CD4-positive, alpha-beta T cell treated with Interleukin-10 for 1 hour (primary cell): ENCODE data around the gene MSH5.
"Not testable (repeated sequence)": the region's sequence is repeated elsewhere in the genome, so short reads cannot be mapped to it uniquely, and the experiment has no call there.

Experiments
- DNase-seq: peaks from one replicate; pipeline ENCODE4 v3.0.0-alpha.2; 2020

Gene MSH5

GRCh38 chr6:31781244-31782125 lies 41.7 kb downstream of the MSH5 start:
- DNase-seq = no peak

GRCh38 chr6:31782126-31782855 lies 42.5 kb downstream of the MSH5 start:
- DNase-seq = no peak

- no peak for DNase-seq
Measured at GRCh38 chr6:31784098-31784925, 44.5 kb downstream of the MSH5 start.

- DNase-seq = no peak
Measured at GRCh38 chr6:31785475-31785874, 45.7 kb downstream of the MSH5 start.

- DNase-seq = peak; percentile 50
Measured at GRCh38 chr6:31791324-31792089, 51.7 kb downstream of the MSH5 start.

- no peak for DNase-seq
Measured at GRCh38 chr6:31792090-31792374, 52.2 kb downstream of the MSH5 start.

DNA sequence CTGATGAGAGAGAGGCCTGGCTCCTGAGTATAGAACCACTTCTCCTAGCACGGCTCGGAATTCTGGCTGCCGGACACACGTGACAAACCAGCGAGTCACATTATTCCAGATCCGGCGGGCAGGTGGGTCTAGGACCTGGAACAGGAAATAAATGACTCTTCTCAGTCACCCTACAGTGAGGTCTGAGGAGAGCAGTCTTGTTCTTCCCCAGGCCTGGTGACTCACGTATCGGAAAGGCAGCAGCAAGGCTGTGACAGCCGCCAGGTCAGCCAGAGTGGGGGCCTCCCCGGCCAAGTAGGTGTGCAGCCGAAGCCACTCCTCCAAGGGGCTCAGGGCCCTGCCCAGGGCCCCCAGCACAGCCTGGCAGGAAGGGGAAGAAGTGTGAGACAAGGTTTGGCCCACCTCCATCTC lies 53.0 kb downstream of the MSH5 start:
- DNase-seq = no peak

GRCh38 chr6:31793927-31794245 lies 54.1 kb downstream of the MSH5 start:
- not testable (repeated sequence) for DNase-seq

DNA sequence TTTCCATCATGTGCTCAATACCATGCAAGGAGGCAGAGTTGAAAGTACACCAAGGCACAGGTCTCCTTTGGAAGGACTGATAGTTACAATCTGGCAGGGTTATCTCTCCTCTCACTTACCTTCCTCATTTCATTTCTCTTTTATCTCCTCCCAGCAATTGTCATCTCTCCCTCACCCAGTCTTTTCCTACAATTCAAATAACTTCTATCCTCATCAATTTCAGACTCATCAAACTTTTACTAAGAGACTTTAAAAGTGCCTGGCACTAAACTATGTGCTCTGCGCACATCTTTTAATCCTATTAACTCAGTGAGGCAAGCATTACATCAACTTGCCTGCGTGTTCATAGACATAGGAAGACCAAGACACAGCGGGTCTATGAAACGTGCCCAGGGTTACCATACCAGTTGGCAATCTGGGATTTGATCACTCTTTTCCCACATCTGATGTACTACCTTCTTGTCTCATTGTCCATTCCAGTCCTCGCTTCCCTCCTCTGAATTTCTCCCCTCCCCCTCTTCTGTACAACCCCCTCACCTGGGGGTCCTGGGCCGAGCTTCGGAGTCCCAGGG lies 54.6 kb downstream of the MSH5 start:
- DNase-seq = no peak

GRCh38 chr6:31794866-31795615 lies 55.2 kb downstream of the MSH5 start:
- DNase-seq = no peak

DNA sequence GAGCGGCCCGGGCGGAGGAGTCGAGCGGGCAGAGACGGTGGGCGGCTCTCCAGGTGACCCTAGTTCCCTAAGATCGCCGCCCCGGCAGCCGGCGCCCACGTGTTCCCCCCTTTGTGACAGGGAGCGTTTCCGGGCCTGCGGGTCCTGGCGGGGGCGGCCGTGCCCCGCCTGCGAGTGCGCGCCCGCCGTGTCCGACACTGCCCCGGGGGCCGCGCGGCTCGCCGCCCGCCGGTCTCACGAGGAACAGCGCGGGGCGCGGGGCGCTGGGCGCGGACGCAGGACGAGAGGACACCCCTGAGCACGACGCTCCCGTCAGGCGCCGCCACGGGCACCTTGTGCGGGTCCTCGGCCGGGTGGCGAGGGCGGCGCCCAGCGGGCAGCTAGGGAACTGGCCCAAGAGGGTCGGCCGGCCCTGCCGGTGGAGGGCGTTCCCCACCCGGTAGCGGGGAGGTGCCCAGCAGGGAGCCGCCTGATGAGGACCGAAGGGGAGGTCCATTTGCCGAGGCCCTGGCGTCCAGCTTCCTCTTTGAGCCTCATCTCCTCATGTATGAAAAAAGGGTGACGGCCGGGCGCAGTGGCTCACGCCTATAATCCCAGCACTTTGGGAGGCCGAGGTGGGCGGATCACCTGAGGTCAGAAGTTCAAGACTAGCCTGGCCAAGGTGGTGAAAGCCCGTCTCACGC lies 56.0 kb downstream of the MSH5 start, which contains the start of gene VARS1:
Gene VARS1 (minus strand): TSS at position 137 of the 683 bp plus-strand sequence. CDS start 535 bp downstream, outside the sequence.
- DNase-seq = peak; percentile 89

DNA sequence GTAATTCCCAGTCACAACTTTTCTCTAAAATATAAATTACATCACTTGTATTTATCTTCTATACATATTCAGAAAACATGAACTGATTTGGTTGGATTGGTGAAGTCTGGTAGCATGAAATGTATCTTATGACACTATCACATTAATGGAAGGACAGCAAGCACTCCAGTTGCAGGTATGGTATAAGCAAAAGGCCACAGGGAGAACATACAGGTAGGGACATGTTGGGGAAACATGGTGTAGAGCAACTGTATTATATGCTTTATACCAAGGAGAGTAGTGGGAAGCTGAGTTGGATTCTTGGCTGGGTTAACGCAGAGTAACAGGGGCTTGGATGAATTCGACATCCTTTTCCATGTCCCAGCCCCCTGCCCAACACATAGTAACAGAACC lies 57.2 kb downstream of the MSH5 start:
- no peak for DNase-seq

- peak; percentile 63 for DNase-seq
Measured at GRCh38 chr6:31797588-31797987, 57.8 kb downstream of the MSH5 start.

DNA sequence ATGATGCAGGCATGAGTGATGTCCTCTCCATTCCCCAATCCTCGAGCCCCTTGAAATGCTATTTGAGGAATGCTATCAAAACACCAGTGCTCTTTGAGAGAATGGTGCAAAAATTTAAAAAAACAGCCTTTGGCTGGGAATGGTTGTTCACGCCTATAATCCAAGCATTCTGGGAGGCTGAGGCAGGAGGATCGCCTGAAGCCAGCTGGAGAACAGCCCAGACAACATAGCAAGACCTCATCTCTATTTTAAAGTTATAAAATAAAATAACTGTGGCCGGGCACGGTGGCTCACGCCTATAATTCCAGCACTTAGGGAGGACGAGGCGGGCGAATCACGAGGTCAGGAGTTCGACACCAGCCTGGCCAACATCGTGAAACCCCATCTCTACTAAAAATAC lies 60.0 kb downstream of the MSH5 start:
- no peak for DNase-seq

DNA sequence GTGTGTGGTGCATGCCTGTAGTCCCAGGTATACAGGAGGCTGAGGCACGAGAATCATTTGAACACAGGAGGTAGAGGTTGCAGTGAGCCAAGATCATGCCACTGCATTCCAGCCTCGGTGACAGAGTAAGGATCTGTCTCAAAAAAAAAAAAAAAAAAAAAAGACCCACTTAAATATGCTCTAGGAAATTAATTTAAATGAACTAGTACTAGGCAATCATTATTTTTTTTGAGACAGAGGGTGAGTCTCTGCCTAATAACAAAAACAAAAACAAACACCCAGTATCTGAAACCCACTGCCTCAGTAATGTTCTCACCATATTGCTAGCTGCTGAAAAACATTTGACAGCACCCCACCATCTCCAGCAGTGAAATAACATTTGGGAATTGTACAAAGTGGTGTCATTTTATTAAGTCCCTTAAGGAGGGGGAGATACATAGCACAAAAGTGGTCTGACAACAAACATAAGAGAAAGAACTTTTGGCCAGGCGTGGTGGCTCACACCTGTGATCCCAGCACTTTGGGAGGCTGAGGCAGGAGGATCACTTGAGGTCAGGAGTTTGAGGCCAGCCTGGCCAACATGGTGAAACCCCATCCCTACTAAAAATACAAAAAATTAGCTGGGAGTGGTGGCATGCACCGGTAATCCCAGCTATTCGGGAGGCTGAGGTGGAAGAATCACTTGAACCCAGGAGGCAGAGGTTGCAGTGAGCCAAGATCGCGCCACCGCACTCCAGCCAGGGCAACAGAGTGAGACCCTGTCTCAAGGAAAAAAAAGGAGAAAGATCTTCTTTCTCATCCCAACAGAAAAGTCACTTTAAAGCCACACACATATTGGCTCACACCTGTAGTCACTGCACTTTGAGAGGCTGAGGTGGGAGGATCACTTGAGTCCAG lies 61.5 kb downstream of the MSH5 start:
- not testable (repeated sequence) for DNase-seq

DNA sequence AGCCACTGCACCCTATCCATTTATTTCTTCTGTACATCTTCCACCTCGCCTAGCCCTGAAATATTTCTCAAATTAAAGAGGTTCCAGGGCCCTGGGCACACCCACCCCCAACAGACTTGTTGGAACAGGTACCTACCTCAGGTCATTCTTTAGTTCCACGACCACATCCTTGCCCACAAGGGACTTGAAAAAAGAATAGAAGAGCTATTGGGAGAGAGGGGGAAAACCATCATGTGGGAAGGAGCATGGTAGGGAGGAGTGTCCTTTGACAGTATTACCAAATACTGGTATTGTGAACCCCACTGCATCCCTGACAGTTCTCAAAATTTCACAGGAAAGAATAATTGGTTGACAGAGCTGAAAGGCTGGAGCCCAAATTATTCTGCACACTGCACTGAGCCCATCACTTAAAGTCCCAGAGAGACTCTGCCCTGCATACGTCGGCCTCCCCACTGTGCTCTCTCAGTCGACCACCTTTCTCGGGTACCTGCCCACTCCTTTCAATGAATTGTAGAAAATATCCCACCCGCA lies 66.2 kb downstream of the MSH5 start:
- no peak for DNase-seq

- DNase-seq = peak; percentile 97
Measured at GRCh38 chr6:31806470-31807272, 66.9 kb downstream of the MSH5 start, which contains the start of gene LSM2. Gene LSM2 (minus strand): TSS chr6:31806966. CDS start chr6:31806757, 209 bp downstream.

DNA sequence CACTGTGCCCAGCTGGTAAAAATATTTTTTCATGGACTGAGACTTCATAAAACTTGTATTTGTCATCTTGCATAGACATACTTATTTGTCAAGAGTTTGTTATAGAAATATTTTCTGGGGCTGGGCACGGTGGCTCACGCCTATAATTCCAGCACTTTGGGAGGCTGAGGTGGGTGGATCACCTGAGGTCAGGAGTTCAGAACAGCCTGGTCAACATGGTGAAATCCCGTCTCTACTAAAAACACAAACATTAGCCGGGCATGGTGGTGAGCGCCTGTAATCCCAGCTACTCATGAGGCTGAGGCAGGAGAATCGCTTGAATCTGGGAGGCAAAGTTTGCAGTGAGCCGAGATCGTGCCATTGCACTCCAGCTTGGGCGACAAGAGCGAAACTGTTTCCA lies 68.8 kb downstream of the MSH5 start:
- DNase-seq = not testable (repeated sequence)

DNA sequence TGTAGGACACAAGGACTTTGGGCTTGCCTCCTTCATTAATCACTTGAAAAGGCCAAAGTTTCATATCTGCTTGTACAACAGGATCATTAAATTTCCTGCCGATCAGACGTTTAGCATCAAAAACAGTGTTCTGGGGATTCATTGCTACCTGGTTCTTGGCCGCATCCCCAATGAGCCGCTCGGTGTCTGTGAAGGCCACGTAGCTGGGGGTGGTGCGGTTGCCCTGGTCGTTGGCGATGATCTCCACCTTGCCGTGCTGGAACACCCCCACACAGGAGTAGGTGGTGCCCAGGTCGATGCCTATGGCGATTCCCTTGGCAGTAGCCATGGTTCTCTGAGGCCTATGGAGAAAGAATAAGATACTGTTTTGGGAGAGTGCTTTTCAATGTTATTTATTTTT lies 71.8 kb downstream of the MSH5 start:
- no peak for DNase-seq
